GM12873 (cell line): ENCODE results near the gene SLC22A16.

Experiments used
- TF ChIP-seq, protein P1 (sequence below): IDR thresholded peaks from 2 replicates; pipeline ENCODE4 v1.5.1; 2012; ENCODE audit warnings: low read depth, mild to moderate bottlenecking, moderate library complexity, low read length, control low read depth; ENCODE audit not compliant: insufficient read depth; ENCODE audit errors: missing control alignments

The SLC22A16 gene, protein sequence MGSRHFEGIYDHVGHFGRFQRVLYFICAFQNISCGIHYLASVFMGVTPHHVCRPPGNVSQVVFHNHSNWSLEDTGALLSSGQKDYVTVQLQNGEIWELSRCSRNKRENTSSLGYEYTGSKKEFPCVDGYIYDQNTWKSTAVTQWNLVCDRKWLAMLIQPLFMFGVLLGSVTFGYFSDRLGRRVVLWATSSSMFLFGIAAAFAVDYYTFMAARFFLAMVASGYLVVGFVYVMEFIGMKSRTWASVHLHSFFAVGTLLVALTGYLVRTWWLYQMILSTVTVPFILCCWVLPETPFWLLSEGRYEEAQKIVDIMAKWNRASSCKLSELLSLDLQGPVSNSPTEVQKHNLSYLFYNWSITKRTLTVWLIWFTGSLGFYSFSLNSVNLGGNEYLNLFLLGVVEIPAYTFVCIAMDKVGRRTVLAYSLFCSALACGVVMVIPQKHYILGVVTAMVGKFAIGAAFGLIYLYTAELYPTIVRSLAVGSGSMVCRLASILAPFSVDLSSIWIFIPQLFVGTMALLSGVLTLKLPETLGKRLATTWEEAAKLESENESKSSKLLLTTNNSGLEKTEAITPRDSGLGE

DNA sequence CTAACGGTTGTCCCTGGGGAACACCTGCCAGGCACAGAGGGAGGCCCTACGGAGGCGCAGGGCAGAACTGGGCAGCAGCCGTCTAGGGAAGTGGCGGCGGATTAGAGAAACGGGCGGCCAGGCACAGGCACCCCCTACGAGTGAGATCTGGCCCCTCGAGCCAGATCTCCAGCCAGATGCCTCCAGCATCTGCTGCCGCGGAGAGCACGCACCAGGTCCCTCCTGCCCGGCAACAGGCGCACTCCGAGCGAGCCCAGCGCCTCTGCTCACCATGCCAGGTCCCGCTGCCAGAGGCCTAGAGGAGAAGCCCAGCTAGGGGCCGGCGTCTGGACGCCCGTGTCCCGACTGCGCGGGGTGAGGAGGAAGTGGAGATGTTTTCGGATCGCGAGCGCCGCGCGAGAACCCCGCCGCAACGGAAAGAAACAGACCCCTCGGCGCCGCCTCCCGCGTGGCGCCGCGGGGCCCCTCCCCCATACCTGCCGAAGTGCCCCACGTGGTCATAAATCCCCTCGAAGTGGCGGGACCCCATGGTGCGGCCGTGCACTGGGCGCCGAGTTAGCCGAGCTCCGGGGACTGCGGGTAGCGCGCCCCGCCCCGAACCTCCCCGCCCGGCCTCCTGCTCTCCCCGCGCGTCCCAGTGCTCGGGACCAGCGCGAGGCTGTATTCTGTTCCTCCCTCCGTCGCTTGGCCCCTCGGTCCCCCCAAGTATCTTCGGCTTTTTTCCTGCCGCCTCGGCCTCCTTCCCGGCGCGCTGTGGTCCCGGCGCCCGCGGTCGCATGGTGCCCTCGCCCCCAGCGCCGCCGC lies at the start of gene SLC22A16:
SLC22A16 (minus strand) TSS at position 568 of the 804 bp plus-strand sequence; CDS start at position 529, 39 bp downstream.
- TF ChIP-seq, protein P1, sequence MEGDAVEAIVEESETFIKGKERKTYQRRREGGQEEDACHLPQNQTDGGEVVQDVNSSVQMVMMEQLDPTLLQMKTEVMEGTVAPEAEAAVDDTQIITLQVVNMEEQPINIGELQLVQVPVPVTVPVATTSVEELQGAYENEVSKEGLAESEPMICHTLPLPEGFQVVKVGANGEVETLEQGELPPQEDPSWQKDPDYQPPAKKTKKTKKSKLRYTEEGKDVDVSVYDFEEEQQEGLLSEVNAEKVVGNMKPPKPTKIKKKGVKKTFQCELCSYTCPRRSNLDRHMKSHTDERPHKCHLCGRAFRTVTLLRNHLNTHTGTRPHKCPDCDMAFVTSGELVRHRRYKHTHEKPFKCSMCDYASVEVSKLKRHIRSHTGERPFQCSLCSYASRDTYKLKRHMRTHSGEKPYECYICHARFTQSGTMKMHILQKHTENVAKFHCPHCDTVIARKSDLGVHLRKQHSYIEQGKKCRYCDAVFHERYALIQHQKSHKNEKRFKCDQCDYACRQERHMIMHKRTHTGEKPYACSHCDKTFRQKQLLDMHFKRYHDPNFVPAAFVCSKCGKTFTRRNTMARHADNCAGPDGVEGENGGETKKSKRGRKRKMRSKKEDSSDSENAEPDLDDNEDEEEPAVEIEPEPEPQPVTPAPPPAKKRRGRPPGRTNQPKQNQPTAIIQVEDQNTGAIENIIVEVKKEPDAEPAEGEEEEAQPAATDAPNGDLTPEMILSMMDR = no peak

DNA sequence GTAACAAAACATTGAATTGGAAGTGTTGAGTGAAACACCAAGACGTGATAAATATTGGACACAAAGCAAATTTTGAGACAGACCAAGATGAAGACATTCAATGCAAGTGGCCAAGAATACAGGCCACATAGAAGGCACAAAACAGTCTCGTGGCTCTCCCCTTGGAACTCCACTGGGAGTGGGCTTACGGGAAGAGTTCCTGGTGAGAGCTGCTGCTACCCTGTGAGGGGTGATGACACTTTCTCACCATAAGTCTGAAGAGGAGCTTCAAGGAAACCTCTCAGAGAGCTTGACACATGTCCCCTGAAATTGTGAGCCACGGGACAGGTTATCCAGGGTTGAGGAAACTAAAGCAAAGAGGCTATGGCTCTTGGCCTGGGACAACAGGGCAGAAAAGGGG lies 48.6 kb upstream of the SLC22A16 start:
- TF ChIP-seq, protein P1 = no peak

DNA sequence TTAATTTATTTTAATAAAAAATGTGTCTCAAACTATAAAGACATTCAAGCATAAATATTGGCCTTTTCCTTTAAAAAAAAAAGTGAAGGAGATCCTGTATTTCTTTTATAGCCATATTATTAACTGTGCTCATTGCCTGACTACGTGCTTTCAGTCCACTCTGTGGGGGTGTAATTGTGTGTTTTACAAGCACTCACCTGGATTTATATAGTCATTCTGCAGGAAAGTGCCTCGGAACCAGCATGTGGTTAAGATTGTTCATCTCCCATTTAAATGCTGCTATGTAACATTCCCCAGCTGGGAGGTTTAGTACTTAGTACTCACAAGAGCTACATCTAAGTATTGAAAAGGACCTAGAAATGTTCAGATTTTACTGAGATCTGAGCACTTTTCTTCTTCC lies 47.9 kb upstream of the SLC22A16 start:
- TF ChIP-seq, protein P1 = no peak

DNA sequence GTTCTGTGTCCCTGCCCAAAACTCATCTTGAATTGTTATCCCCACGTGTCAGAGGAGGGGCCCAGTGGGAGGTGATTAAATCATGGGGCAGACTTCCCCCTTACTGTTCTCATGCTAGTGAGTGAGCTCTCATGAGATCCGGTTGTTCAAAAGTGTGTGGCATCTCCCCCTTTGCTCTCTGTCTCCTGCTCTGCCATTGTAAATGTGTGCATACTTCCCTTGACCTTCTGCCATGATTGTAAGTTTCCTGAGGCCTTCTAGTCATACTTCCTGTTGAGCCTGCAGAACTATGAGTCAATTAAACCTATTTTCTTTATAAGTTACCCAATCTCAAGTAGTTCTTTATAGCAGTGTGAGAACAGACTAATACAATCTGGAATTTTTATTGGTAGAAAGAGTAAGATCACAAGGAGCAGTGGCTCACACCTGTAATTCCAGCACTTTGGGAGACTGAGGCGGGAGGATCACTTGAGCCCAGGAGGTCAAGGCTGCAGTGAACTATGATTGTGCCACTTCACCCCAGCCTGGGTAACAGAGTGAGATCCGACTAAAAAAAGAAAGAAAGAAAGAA lies 47.1 kb upstream of the SLC22A16 start:
- TF ChIP-seq, protein P1 = no peak

DNA sequence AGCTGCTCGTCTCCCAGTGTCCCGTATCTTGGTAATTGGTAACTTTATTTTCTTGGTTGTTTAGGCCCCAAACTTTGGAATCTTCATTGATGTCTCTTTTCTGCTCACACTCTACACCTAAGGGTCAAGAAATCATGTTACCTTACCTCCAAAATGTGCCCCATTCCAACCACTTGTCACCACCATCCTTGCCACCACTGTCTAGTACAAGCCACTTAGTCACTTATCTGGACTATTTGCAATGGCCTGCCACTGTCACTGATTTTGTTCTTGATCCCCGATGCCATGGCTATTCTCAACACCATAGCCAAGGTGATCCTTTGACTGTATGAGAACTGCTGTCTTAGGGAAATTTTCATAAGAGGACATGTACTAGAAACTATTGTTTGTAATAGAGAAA lies 46.0 kb upstream of the SLC22A16 start:
- TF ChIP-seq, protein P1 = no peak

DNA sequence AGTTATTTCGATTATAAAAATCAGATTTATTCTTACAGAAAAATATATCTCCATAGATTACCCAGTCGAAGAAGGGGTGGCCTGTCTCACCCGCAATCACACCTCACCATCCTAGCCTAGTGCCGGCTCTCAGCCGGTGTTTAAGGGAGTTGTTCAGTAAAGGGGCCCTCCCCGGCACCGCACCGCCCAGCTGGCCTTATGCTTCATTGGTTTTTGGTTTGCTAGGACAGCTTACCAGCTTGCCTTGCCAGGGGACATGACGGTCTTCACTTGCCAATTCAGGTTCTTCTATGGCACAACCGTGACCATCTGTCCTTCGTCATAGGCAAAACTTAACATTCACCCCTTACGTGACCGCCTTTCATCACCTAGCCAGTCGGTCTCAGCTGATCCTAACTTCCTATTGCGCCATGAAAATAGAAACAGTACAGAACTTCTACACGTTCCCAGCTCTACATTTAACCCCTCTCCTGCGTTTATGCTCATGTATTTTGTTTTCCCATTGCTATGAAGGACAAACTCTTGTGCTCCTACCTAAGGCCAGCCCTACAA lies 44.7 kb upstream of the SLC22A16 start:
- TF ChIP-seq, protein P1 = no peak
